ENCODE results near the gene RTKN. TPM values are rescaled to one million over a fixed set of nuclear protein-coding genes. Genes with fewer than 3 reads are reported as not detected.

The RTKN gene
- total RNA-seq, 1 donor from 2014 or later = 24.6 TPM

GRCh38 chr2:74430502-74430901, 11.2 kb downstream of the RTKN start:
- Histone ChIP-seq H3K27me3 (no peaks in the 10 kb centered on the region), H3K27ac (no peak overlapping the region), H3K36me3 (peaks cover 0 to 39% of the 10 kb centered on the region in 2 donors), H3K4me1 (no peaks in the 10 kb centered on the region), H3K9me3 (no peaks in the 10 kb centered on the region), H3K4me3 (no peak overlapping the region)
- DNase-seq (ENCODE audit: extremely low spot score in 2 of 2) = no peak
- TF ChIP-seq POLR2A (IDR thresholded peaks at IDR 0.05) (no peak), CTCF (IDR thresholded peaks at IDR 0.05) (no peak), POLR2AphosphoS5 (IDR thresholded peaks at IDR 0.05; ENCODE audit: insufficient read depth in 1 of 2, low read depth in 1 of 2) (no peak)
- intact Hi-C loops (cut with DNase I) = no loop called here

DNA sequence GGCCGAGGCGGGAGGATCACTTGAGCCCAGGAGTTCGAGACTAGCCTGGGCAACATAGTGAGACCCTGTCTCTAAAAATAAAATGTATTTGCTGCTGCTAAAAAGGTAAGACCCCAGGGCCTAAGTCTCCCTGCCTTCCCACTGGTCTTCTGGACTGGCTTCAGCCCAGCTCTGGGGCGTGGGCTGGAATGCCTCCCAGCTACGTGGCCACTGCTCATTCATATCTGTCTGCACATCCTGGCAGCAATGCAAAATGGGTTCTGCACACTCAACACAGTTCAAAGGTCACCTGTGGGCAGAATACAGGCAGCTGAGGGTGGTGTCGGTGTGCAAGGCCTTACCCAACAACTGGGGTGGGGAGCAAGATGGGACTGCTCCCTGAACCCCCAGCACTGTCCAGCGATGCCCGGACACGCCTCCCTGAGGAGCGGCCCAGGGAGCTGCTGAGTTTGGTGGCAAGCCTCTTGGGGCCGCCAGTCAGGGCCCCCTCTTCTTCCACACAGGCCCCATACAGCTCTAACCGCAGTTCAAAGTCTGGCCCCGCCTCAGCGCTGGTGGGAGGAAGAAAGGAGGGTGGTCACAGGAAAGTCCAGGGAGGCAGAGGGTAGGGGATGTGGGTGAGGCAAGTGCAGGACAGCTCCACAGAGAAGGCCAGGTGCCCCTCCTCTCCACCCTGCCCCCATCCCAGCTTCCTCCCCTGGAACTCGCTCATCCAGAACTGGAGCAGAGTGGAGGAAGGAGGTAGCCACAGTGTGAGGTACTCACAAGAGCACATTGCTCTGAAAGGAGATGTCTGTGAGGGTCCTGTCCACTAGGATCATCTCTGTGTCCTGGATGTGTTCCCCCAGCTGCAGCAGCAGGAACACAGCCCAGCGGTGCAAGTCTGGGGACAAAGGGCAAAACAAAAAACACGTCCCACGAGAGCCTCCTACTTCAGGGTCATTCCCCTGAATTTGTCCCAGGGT, 12.0 kb downstream of the RTKN start:
- Histone ChIP-seq H3K9me3 (no peaks in the 10 kb centered on the region), H3K4me3 (no peak overlapping the region), H3K4me1 (no peaks in the 10 kb centered on the region), H3K27ac (no peak overlapping the region), H3K36me3 (peaks cover 0 to 39% of the 10 kb centered on the region in 2 donors), H3K27me3 (no peaks in the 10 kb centered on the region)
- no peak for DNase-seq (ENCODE audit: extremely low spot score in 2 of 2)
- TF ChIP-seq POLR2AphosphoS5 (IDR thresholded peaks at IDR 0.05; ENCODE audit: insufficient read depth in 1 of 2, low read depth in 1 of 2) (no peak), CTCF (IDR thresholded peaks at IDR 0.05) (no peak), POLR2A (IDR thresholded peaks at IDR 0.05) (no peak)
- intact Hi-C loops (cut with DNase I) = no loop called here

DNA sequence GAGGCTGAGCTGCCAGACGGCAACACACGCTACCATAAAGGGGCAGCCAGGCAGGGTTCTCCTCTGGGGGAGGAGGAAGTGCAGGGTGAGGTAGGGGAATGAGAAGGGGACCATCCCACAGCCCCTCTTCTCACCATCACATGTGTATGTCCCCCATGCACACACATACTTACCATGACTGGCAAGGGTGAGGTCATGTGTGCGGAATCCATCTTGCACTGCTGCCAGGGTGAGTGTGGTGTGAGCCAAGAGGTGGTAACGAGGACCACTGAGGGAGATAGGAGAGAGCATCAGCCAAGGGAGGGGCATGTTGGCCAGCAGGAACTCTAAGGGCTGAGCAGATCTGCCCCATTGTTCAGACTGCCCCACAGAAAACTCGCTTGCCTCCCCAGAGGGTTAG, 13.1 kb downstream of the RTKN start:
- Histone ChIP-seq H3K4me3 (no peak overlapping the region), H3K27me3 (no peaks in the 10 kb centered on the region), H3K4me1 (no peaks in the 10 kb centered on the region), H3K27ac (no peak overlapping the region), H3K36me3 (peaks cover 0 to 39% of the 10 kb centered on the region in 2 donors), H3K9me3 (no peaks in the 10 kb centered on the region)
- intact Hi-C loops (cut with DNase I) = no loop called here
- no peak for TF ChIP-seq CTCF (IDR thresholded peaks at IDR 0.05)
- TF ChIP-seq POLR2A (IDR thresholded peaks at IDR 0.05) = no peak
- no peak for TF ChIP-seq POLR2AphosphoS5 (IDR thresholded peaks at IDR 0.05; ENCODE audit: insufficient read depth in 1 of 2, low read depth in 1 of 2)
- no peak for DNase-seq (ENCODE audit: extremely low spot score in 2 of 2)

DNA sequence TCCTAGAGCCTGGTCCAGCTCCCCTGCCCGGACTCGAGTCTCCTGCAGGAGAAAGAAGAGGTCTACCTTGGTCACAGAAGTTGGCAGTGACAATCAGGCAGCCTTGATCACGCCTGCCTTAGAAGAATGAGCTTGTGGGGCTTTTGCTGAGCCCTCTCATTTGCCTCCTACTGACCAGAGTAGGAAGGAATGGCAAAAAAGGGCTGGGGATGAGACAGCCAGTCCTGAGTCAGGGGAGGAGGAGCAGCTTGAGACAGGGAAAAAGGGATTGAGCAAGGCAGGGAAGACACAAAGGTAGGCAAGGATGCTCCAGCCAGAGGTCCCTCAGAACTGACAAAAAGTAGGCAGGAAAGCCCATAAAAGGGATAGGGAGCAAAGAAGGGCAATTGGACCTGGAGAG, 14.2 kb downstream of the RTKN start:
- Histone ChIP-seq H3K36me3 (peaks cover 0 to 39% of the 10 kb centered on the region in 2 donors), H3K9me3 (no peaks in the 10 kb centered on the region), H3K4me1 (no peaks in the 10 kb centered on the region), H3K27ac (no peak overlapping the region), H3K4me3 (no peak overlapping the region), H3K27me3 (no peaks in the 10 kb centered on the region)
- DNase-seq (ENCODE audit: extremely low spot score in 2 of 2) = no peak
- intact Hi-C loops (cut with DNase I) = no loop called here
- TF ChIP-seq POLR2A (IDR thresholded peaks at IDR 0.05) (no peak), CTCF (IDR thresholded peaks at IDR 0.05) (no peak), POLR2AphosphoS5 (IDR thresholded peaks at IDR 0.05; ENCODE audit: insufficient read depth in 1 of 2, low read depth in 1 of 2) (no peak)

DNA sequence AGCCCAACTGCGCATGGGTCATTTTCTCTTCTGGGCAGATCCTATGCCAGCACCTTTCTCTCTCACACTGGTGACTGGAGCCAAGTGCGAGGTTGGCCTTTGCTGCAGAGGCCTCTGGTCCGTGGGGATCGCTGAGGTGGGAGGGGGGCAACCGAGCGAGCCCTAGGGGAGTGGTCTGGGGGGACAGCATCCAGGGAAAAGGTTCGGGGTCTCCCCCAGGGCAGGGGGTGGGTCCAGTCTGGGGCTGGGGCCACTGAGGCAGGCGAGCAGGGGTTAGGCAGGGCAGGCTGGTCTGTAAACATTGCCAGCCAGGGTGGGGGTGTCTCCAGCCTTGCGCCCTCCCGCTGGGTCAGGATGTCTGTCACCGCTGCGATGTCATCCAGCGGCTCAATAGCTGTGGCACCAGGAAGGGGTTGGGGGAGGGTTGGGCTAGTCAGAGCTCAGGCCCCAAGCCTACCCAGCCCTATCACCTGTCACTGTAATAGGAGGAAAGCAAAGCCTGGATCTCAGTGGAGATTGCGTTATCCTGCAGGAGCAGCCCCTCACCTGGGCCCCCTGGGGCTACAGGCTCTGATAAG, 15.5 kb downstream of the RTKN start:
- no peak overlapping the region for H3K27ac ChIP-seq
- H3K4me1 ChIP-seq = peaks cover 8% of the 10 kb centered on the region
- H3K27me3 ChIP-seq = no peaks in the 10 kb centered on the region
- peaks cover 0 to 36% of the 10 kb centered on the region in 2 donors for H3K36me3 ChIP-seq
- H3K9me3 ChIP-seq = no peaks in the 10 kb centered on the region
- H3K4me3 ChIP-seq = no peak overlapping the region
- no peak for TF ChIP-seq POLR2AphosphoS5 (IDR thresholded peaks at IDR 0.05; ENCODE audit: insufficient read depth in 1 of 2, low read depth in 1 of 2)
- no peak for TF ChIP-seq CTCF (IDR thresholded peaks at IDR 0.05)
- no peak for TF ChIP-seq POLR2A (IDR thresholded peaks at IDR 0.05)
- intact Hi-C loops (cut with DNase I) = no loop called here
- DNase-seq (ENCODE audit: extremely low spot score in 2 of 2) = no peak

Measured in vagina (tissue), 2 donors.